Activated CD8-positive, alpha-beta T cell treated with anti-CD3 and anti-CD28 coated beads for 36 hours (primary cell): ENCODE measurements around the gene ARHGAP4. TPM values are rescaled to one million over a fixed set of nuclear protein-coding genes. Genes with fewer than 3 reads are reported as not detected.

Source experiments
- ATAC-seq: fragments of 200-7000 bp; cut with Tn5 transposase; one replicate; pipeline ENCODE4 v1.10.0; 2021; ENCODE audit warnings: mild to moderate bottlenecking, moderate library complexity
- CTCF ChIA-PET: fragments of 350-600 bp; sonication (Branson Sonifier 250); formaldehyde crosslinking; loops from one replicate; lab custom pipeline; 2021; ENCODE audit warnings: antibody characterized with exemption; lab: Charles Lee
- POLR2A ChIA-PET: fragments of 350-600 bp; sonication (Branson Sonifier 250); formaldehyde crosslinking; loops from one replicate; lab custom pipeline; 2021; ENCODE audit warnings: antibody characterized with exemption; lab: Charles Lee
- DNase-seq: peaks from one replicate; pipeline ENCODE4 v3.0.0-alpha.2; 2020
- H3K27ac Mint-ChIP-seq: one replicate; pipeline ENCODE4 v1.8.0; 2021; ENCODE audit warnings: mild to moderate bottlenecking, mixed read lengths
- H3K27me3 Mint-ChIP-seq: one replicate; pipeline ENCODE4 v1.8.0; 2021; ENCODE audit warnings: mixed read lengths
- H3K36me3 Mint-ChIP-seq: one replicate; pipeline ENCODE4 v1.8.0; 2021; ENCODE audit warnings: low read depth, mixed read lengths
- H3K4me1 Mint-ChIP-seq: one replicate; pipeline ENCODE4 v1.8.0; 2021; ENCODE audit warnings: low read depth, mixed read lengths
- H3K4me3 Mint-ChIP-seq: one replicate; pipeline ENCODE4 v1.8.0; 2021; ENCODE audit warnings: mild to moderate bottlenecking, moderate library complexity, mixed read lengths
- H3K9me3 Mint-ChIP-seq: one replicate; pipeline ENCODE4 v1.8.0; 2021; ENCODE audit warnings: mixed read lengths
- intact Hi-C: fragments of 100-400 bp; cut with micrococcal nuclease; formaldehyde crosslinking; loops from one replicate; pipeline ENCODE4 v1.10.0; 2022
- total RNA-seq, 2 experiments: library from RNA; stranded (reverse); gene quantifications; one replicate each; pipeline ENCODE4 v1.2.3, GENCODE V29; 2021
- TF ChIP-seq, protein P1 (sequence below): fragments of 200-600 bp; IDR thresholded peaks from one replicate; pipeline ENCODE4 v1.8.0; 2022; ENCODE audit warnings: antibody characterized with exemption, mild to moderate bottlenecking

The ARHGAP4 gene
- total RNA-seq, 2 experiments from 2014 or later, result 128 to 130 TPM

- peak overlapping the region; percentile 67 for H3K27ac Mint-ChIP-seq
- H3K4me1 Mint-ChIP-seq, result peaks cover 42% of the 10 kb centered on the region
- ATAC-seq (peak; percentile 5), DNase-seq (no peak)
- intact Hi-C loops, result no loop called here
- H3K27me3 Mint-ChIP-seq, result no peaks in the 10 kb centered on the region
- TF ChIP-seq, protein P1, sequence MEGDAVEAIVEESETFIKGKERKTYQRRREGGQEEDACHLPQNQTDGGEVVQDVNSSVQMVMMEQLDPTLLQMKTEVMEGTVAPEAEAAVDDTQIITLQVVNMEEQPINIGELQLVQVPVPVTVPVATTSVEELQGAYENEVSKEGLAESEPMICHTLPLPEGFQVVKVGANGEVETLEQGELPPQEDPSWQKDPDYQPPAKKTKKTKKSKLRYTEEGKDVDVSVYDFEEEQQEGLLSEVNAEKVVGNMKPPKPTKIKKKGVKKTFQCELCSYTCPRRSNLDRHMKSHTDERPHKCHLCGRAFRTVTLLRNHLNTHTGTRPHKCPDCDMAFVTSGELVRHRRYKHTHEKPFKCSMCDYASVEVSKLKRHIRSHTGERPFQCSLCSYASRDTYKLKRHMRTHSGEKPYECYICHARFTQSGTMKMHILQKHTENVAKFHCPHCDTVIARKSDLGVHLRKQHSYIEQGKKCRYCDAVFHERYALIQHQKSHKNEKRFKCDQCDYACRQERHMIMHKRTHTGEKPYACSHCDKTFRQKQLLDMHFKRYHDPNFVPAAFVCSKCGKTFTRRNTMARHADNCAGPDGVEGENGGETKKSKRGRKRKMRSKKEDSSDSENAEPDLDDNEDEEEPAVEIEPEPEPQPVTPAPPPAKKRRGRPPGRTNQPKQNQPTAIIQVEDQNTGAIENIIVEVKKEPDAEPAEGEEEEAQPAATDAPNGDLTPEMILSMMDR, result no peak
- ChIA-PET POLR2A (interaction anchor here (0.6 to 1.5 kb wide), 6 partner anchors 20 to 41 kb away, joined by 3 to 5 read pairs (median 4); partner anchors contain the start of genes ARHGAP4 and RENBP), CTCF (no interaction called here)
- no peaks in the 10 kb centered on the region for H3K9me3 Mint-ChIP-seq
- no peaks in the 10 kb centered on the region for H3K36me3 Mint-ChIP-seq
- H3K4me3 Mint-ChIP-seq, result no peak overlapping the region
Observed at GRCh38 chrX:153903238-153903980, 22.7 kb downstream of the ARHGAP4 start.

GRCh38 chrX:153902385-153902784 lies 23.7 kb downstream of the ARHGAP4 start:
- intact Hi-C loops, result no loop called here
- POLR2A ChIA-PET, result interaction anchor here (1.1 to 1.5 kb wide), 3 partner anchors 21 to 46 kb away, joined by 3 to 5 read pairs (median 4); partner anchors contain the start of gene ARHGAP4
- CTCF ChIA-PET, result no interaction called here
- Mint-ChIP-seq H3K9me3 (no peaks in the 10 kb centered on the region), H3K4me3 (no peak overlapping the region), H3K27ac (no peak overlapping the region), H3K36me3 (no peaks in the 10 kb centered on the region), H3K27me3 (no peaks in the 10 kb centered on the region), H3K4me1 (peaks cover 42% of the 10 kb centered on the region)
- ATAC-seq, result no peak
- TF ChIP-seq, protein P1, result no peak
- DNase-seq, result no peak

DNA sequence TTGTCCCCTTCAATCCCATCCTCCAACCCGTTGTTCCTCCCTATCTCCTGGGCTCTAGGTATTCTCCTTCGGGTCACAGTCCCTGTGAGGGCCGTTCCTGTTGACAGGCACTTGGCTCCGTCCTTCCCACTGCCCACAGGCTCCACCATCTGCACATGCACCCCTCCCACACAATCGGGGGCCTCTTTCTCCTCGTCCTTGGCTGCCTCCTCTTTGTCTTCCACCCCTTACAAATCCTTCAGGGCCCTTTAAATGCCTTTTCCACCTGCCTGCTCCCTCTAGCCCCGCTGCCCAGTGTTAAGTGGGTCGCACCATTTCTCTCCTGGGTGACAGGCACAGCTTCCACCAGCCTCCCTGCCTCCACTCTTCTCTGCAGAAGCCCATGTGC lies 24.3 kb downstream of the ARHGAP4 start:
- Mint-ChIP-seq H3K27ac (no peak overlapping the region), H3K27me3 (no peaks in the 10 kb centered on the region), H3K36me3 (no peaks in the 10 kb centered on the region), H3K4me1 (peaks cover 42% of the 10 kb centered on the region), H3K9me3 (no peaks in the 10 kb centered on the region), H3K4me3 (no peak overlapping the region)
- DNase-seq (no peak), ATAC-seq (no peak)
- intact Hi-C loops, result no loop called here
- TF ChIP-seq, protein P1, result no peak
- ChIA-PET POLR2A (interaction anchor here (1.1 to 1.5 kb wide), 3 partner anchors 21 to 47 kb away, joined by 3 to 5 read pairs (median 4); partner anchors contain the start of gene ARHGAP4), CTCF (no interaction called here)

DNA sequence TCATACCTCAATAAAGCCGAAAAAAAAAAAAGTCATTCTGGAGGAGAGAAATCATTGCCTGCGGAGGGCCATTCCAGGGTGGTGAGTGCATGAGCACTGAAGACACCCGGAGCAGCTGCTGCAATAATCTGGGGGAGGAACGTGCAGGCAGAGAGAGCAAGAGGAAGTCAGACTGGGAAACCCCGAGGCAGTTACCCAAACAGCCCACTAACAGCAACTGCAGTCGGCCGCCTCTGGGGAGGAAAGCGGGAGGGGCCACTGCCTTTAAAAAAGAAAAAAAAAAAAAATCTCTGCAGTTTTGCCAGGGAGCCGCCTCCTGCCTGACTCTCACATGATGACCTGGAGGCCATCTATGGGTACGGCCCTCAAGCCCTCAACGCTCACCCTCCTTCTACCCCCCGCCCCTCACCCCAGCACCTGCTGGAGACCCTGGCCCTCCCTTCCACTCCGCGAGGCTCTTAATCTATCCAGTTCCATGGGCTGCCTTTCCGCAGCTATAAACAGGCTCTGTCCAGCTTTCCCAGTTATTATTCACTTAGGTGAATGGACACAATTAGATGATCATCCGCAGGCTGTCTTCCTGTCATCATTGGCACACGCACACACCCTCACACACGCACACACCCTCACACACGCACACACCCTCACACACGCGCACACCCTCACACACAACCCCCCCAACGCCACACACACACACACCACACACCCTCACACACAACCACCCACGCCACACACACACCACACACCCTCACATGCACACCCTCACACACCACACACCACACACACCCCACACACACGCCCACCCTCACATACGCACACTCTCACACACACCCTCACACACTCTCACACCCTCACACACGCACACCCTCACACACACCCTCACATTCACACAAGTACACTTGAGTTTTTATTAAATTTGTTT lies 25.0 kb downstream of the ARHGAP4 start:
- POLR2A ChIA-PET, result interaction anchor here (0.7 to 1.4 kb wide), 3 partner anchors 12 to 79 kb away, joined by 3 to 6 read pairs (median 3); partner anchors contain the start of gene ARHGAP4
- intact Hi-C loops, result no loop called here
- Mint-ChIP-seq H3K27ac (peak overlapping the region; percentile 61), H3K36me3 (no peaks in the 10 kb centered on the region), H3K9me3 (no peaks in the 10 kb centered on the region), H3K4me1 (peaks cover 39% of the 10 kb centered on the region), H3K4me3 (peak overlapping the region; percentile 60), H3K27me3 (no peaks in the 10 kb centered on the region)
- ATAC-seq (peak; percentile 84), DNase-seq (peak; percentile 80)
- CTCF ChIA-PET, result interaction anchor here (0.6 kb wide), 1 partner anchor 943 kb away, joined by 3 read pairs; no protein-coding TSS in a partner anchor
- TF ChIP-seq, protein P1, result no peak
